ENCODE results near the gene ATP5F1D.

ATP5F1D gene

DNA sequence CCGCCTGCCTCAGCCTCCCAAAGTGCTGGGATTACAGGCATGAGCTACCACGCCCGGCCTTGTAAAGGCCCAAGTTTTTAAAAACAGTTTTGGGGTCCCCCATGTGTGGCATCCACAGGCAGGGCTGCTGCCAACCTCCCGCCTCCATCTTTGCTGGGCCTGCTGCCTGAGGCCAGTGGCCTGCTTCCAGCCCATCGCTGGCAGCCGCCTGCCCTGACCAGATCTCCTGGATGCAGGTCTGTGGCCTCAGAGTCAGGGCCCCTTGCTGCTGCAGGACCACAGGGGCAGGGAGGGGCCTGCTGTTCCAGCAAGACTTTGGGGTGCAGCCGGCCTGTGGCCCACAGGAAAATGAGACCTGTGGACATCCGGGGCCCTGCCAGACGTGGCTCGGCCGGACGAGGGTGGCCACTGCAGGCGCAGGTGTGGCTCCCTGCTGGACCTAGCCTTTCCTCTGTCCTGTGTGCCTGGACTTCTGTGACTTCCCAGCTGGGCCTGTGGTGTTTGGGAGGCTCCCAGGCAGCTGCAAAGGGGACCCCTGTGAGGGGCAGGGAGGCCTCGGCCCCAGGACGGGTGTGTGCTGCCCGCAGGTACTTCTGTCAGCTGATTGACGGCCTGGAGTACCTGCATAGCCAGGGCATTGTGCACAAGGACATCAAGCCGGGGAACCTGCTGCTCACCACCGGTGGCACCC lies 21.6 kb upstream of the ATP5F1D start:
- intact Hi-C loops (cut with DNase I), result no loop called here
- DNase-seq, result no peak

DNA sequence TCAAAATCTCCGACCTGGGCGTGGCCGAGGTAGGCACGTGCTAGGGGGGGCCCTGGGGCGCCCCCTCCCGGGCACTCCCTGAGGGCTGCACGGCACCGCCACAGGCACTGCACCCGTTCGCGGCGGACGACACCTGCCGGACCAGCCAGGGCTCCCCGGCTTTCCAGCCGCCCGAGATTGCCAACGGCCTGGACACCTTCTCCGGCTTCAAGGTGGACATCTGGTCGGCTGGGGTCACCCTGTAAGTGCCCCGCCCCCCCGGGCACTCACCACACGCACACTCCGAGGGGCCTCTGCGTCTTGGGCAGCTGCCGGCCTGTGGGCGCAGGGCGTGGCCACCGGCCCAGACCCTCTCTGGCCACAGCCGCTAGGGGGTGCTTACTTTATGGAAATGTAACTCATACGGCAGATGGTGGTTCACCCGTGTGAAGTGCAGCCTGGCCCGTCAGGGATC lies 21.0 kb upstream of the ATP5F1D start:
- intact Hi-C loops (cut with DNase I), result no loop called here
- DNase-seq, result no peak

DNA sequence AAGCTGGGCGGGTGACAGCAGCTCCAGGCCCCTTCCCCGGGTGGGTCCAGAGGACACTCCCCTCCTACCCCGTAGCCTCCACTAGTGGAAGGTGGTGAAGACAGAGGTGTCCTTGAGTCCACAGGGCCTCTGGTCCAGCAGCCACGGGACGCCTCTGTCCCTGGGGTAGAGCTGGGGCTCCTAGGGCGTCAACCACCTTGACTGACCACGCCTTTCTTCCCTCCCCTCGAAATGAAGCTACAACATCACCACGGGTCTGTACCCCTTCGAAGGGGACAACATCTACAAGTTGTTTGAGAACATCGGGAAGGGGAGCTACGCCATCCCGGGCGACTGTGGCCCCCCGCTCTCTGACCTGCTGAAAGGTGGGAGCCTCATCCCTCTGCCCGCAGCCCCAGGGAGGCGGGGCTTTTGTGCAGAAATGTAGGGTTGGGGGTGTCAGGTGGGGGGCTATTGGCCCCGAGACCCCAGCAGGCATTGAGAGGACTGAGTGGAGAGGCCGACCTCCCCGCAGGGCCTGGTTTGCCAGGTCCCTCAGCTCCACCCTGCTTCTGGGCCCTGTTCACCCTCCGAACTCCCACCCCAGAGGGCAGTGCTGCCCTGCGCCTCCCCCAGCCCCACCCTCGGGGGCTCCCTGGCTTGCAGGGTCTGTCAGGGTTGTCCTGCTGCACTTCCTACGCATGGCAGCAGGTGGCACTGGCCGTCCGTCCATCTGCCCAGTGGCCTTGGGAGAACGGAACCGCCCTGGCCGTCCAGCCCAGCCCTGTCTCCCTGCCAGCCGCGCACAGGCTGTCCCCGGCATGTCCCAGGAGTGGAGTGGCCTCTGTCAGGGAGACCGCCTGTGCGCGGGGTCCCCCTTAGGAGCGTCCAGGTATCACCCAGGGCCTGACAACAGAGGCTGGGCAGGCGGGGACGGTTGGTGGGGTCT lies 20.3 kb upstream of the ATP5F1D start:
- DNase-seq, result peak in 37 of 42 donors; percentile 61 to 89 (median 75)
- intact Hi-C loops (cut with DNase I), result no loop called here

DNA sequence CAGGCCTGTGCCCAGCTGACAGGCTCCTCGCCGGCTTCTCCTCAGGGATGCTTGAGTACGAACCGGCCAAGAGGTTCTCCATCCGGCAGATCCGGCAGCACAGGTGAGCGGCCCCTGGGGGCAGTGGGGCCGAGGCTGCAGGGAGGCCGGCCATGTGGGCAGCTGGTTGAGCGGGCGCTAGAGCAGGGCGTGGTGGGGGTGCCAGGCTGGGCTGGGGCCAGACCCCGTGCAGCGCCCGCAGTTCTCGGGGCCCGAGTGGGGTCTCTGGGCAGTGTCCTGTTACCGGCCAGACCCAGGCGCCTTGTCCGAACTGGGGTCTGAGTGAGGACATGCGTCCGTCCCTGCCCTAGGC lies 19.7 kb upstream of the ATP5F1D start:
- DNase-seq, result no peak
- intact Hi-C loops (cut with DNase I), result no loop called here

DNA sequence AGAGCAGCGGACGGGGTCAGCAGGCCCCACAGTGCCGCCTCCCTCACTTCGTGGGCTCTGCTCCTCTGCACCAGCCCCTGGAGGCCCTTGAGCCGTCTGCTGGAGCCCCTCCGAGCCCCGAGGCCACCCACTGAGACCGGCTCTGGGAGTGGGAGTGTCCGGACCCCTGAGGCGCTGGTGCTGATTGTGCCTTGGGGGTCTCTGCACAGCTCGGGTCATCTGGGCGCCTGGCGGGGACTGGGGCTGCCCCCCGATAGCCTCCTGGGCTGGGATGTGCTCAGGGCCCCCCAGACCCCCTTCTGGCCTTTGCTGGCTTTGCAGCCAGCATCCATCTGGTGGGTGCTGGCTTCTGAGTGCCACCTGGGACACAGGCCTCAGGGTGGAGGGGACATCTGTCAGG lies 19.2 kb upstream of the ATP5F1D start:
- intact Hi-C loops (cut with DNase I), result no loop called here

DNA sequence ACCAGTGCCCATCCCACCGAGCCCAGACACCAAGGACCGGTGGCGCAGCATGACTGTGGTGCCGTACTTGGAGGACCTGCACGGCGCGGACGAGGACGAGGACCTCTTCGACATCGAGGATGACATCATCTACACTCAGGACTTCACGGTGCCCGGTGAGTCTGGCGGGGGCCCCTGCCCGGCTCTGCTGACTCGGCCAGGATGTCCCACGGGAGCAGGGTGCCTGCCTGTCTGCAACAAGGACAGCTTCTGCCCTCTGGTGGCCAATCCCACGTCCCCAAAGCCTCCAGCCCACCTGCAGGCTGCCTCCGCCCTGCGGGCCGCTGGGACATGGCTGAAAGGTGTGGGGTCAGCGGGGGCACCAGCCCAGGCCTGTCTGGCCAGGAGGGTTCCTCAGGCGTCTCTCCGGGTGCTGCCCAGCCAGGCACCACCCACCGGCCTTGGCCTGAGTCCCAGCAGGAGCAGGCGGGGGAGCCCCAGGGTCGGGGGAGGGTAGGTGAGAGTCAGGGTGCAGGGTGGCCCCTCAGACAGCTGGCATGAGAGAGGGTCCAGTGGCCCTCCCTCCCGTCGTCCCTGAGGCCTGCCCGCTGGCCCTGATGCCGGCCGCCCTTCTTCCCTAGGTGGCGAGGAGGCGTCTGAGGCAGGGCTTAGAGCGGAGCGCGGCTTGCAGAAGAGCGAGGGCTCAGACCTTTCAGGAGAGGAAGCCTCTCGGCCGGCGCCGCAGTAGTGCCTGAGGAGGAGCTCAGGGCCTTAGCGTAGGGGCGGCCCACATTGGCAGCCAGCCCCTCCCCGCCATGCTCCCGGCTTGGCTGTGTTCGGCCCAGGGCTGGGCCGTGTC lies 18.3 kb upstream of the ATP5F1D start:
- peak in 1 of 42 donors; percentile 25 for DNase-seq
- intact Hi-C loops (cut with DNase I), result no loop called here

More for the DNA sequence above, 19.2 kb upstream of the ATP5F1D start:
- DNase-seq, result no peak

DNA sequence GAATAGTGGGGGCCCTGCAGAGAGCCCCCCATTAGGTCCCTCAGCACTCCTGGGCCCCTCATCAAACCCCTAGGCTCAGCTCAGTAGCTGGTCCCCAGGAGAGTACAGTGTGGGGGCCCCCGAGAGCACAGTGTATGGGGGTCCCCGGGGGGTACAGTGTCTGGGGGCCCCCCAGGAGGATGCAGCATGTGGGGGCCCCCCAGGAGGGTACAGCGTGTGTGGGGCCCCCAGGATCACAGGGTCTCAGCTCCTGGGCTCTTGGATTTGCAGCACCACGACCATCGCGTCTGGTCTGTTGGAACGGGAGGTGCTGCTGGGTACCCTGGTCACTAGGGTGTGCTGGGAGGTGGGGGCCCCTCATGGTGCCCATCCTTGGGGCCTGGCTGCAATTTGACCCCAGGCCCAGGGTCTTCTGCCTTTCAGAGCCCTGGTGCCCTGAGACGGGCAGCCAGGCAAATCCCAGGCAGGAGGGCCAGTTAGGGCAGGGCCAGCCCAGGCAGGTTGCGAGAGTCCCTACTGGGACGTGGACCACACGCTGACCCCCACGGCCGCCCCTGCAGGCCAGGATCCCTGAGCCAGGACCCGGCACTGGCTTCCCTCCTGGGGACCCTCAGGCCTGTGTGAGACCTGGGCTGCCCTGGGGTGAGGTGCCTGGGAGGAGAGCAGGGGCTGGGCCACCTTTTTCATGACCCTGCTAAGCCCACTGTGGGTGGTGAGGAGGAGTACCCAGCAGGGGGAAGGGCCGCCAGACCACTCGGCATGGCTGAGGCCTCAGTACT lies 17.3 kb upstream of the ATP5F1D start:
- intact Hi-C loops (cut with DNase I), result no loop called here
- DNase-seq, result no peak

DNA sequence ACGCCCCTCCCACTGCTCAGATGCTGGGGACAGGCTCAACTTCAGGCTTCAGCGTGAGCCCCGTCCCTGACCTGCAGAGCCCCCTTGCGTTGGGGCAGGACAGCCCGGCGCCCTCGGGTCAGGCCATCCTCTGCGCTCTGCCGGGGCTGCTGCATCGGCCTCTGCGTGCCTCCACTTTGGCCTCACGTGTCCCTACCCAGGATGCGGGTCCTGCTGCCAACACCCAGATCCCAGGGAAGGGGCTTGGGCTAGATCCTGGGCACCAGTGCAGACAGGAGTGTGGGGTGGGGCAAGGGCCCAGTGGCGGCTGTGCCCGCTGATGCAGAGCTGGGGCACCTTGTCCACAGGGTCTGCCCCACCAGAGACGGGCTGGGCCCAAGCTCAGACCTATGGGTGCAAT lies 16.7 kb upstream of the ATP5F1D start:
- DNase-seq, result no peak
- intact Hi-C loops (cut with DNase I), result no loop called here

DNA sequence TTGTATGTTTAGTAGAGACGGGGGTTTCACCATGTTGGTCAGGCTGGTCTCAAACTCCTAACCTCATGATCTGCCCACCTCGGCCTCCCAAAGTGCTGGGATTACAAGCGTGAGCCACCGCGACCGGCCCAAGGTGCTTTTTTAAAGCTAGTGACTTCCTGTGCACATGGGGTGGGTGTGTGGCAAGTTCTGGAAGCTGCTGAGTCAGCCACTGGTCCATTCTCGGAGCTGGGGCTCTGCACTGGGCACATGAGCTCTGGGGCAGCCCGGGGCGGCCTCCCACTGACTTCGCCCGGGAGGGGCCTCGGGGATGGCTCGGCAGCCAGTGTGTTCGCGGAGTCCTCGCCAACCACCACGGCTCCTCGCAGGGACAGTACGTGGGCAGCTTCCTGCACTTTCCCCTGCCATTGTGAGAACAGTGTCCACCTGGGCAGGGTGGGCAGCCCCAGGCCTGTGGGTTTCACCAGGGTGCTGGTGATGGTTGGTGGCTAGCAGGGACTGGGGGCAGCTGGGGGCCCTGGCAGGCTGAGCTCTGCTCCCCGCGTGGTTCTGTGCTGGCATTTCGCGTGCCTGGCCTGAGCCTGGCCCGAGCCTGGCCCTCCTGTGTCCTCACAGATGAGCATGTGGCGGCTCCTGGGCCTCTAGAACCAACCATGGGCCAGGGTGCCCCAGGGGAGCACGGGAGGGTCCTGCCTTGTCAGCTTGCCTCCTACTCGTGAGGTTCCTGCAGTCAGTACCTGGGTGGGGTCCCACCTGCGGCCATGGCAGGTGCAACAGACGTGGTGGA lies 15.9 kb upstream of the ATP5F1D start:
- peak in 2 of 42 donors; percentile 35 to 47 for DNase-seq
- intact Hi-C loops (cut with DNase I), result no loop called here

DNA sequence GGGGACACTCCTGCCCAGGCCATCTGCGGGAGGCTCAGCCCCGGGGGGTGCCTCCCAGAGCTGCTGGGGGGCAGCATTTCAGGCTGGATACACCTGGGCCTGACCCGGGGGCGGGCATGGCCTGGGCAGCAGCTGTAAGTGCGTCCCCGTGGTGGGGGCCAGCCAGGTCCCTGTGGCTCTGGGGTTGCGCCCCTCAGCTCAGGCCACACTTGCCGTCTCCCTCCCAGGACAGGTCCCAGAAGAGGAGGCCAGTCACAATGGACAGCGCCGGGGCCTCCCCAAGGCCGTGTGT lies 15.4 kb upstream of the ATP5F1D start:
- DNase-seq, result no peak
- intact Hi-C loops (cut with DNase I), result no loop called here

DNA sequence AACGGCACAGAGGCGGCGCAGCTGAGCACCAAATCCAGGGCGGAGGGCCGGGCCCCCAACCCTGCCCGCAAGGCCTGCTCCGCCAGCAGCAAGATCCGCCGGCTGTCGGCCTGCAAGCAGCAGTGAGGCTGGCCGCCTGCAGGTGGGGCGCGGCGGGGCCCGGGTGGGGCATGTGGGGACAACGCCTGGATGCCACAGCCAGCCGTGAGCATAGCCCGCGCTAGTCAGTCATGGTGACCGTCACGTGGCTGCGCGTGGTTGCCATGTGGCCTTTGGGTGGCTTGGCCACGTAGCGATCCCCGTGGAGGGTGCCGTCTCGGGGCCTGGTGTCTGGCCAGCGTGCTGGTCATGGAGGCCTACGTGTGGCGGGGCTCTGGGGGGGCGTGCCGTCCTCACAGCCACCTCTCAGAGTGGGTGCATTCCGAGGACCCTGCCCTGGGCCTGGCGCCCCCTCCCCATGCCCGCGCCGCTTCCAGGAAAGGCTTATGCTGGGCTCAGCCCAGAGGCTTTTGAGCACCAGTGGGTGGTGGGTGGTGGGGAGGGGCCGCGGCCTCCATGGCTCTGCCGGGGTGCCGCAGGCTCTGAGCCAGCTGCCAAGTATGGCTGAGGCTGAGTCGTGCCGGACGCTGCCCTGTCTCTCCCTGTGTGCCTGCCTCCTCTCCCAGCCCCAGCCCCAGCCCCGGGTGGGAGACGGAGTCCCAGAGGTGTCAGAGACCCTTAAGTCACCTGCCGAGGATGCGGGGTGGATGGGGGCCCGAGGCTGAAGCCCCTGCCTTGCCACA lies 14.8 kb upstream of the ATP5F1D start:
- peak in 2 of 42 donors; percentile 1 to 11 for DNase-seq
- intact Hi-C loops (cut with DNase I), result no loop called here

DNA sequence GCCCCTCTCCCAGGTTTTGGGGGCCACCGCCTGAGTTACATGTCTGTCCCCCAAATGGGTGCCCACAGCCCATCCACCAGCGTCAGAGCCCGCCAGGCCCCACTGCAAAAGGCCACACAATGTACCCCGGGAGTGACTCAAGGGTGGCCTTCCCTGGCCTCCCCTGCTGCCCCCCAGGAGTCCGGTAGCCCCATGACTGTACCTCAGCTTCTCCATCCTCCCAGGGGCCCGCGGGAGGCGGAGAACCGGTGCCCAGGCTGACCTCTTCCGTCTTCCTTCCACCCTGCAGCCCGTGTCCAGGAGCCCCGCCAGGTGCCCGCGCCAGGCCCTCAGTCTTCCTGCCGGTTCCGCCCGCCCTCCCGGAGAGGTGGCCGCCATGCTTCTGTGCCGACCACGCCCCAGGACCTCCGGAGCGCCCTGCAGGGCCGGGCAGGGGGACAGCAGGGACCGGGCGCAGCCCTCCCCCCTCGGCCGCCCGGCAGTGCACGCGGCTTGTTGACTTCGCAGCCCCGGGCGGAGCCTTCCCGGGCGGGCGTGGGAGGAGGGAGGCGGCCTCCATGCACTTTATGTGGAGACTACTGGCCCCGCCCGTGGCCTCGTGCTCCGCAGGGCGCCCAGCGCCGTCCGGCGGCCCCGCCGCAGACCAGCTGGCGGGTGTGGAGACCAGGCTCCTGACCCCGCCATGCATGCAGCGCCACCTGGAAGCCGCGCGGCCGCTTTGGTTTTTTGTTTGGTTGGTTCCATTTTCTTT lies 14.1 kb upstream of the ATP5F1D start:
- DNase-seq, result peak in 2 of 42 donors; percentile 30 to 63
- intact Hi-C loops (cut with DNase I), result no loop called here

DNA sequence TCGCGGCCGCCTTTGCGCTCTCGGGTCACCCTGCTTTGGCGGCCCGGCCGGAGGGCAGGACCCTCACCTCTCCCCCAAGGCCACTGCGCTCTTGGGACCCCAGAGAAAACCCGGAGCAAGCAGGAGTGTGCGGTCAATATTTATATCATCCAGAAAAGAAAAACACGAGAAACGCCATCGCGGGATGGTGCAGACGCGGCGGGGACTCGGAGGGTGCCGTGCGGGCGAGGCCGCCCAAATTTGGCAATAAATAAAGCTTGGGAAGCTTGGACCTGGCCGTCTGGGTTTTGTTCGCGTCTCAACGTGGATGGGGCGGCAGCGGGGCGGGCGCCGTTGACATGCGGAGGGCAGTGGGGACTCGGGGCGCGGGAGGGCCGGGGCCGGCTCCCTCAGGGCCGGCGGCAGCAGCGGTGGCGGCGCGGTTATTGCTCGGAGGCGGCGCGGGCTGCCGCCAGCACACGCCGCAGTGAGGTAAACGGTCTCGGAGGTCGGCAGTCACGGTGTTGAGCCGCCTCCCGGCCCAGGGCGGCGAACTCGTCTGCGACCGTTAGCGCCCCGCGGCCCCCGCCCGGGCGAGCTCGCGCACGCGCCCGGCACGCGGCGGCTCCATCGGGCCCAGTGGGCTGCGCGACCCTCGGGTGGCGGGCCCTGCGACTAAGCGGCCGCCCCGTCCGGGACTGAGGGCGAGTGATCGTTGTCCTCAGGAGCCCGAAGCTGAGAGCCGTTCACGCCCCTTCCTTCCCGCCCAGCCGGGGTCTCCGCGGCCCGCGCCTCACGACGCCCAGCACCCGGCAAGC lies 13.2 kb upstream of the ATP5F1D start:
- intact Hi-C loops (cut with DNase I), result no loop called here
- DNase-seq, result no peak

DNA sequence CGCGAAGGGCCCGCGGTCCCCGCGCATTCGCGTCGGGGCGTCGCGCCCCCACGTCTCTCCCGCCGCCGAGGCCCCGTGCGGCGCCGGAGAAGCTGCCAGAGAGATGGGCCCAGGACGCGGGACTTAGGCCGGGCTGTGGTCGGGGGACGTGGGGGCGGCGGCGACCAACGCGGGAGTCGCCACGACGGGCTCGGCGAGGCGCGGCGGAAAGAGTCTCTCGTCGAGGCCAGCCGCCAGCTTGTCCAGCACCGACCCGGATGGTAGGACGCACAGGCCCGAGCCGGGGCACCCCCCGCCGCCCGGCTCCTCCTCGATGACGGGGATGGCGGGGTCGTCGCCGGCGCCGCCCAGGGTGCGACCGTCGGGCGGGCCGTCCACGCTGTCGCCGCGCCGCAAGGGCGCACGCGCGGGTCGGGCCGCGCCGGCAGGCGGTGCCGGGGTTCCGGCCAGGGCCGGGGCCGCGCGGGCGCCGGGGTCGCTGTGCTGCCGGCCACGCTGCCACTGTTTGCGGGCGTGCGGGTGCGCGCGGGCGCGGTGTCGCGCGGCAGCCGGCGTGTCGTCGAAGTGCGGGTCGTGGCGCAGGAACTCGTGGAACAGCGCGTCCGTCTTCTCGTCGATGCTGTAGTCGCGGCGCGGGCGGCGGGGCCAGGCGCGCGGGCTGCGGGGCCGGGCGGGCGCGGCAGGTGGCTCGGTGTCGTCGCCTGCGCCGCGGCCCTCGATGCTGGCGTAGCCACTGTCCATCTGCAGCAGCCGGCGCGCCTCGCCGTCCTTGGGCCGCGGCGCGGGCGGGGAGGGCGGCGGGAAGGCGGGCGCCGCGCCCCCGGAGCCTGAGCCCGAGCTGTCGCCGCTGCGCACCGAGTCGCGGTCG lies 12.3 kb upstream of the ATP5F1D start:
- intact Hi-C loops (cut with DNase I), result no loop called here
- no peak for DNase-seq
